Panc1 (cell line): ENCODE measurements around the gene TBX20. TPM values are rescaled to one million over a fixed set of nuclear protein-coding genes. Genes with fewer than 3 reads are reported as not detected.

Experiments
- ATAC-seq: fragments of 200-7000 bp; cut with Tn5 transposase; 2 replicates; pipeline ENCODE4 v1.9.1; 2020; ENCODE audit warnings: mild to moderate bottlenecking, moderate library complexity
- BruUV-seq: library from RNA; stranded (reverse); fragments of 400-500 nt; replicated peaks from 2 replicates; lab custom pipeline; 2021; lab: Mats Ljungman, UMichigan
- CTCF ChIA-PET: fragments of 300-600 bp; sonication (Branson Sonifier 250); formaldehyde crosslinking; loops from one replicate; lab custom pipeline; 2022; ENCODE audit warnings: antibody characterized with exemption; lab: Charles Lee
- POLR2A ChIA-PET: fragments of 300-600 bp; sonication (Branson Sonifier 250); formaldehyde crosslinking; loops from one replicate; lab custom pipeline; 2022; ENCODE audit warnings: antibody characterized with exemption; lab: Charles Lee
- DNase-seq: peaks from one replicate; pipeline ENCODE4 v3.0.0-alpha.2; 2010; ENCODE audit warnings: low read depth, low spot score
- H3K27ac ChIP-seq: 2 replicates; pipeline ENCODE4 v1.5.1; 2011; ENCODE audit warnings: mild to moderate bottlenecking, low read length, inconsistent platforms
- H3K27me3 ChIP-seq: fragments of 200-500 bp; sonication (Bioruptor generic); 2 replicates; pipeline ENCODE4 v1.6.0; 2014; ENCODE audit warnings: low read length, inconsistent platforms; ENCODE audit not compliant: control insufficient read depth, insufficient read depth
- H3K36me3 ChIP-seq: fragments of 200-500 bp; sonication (Bioruptor generic); 2 replicates; pipeline ENCODE4 v1.5.1; 2014; ENCODE audit warnings: inconsistent platforms, mild to moderate bottlenecking, low read length, moderate library complexity; ENCODE audit not compliant: control insufficient read depth, insufficient read depth
- H3K4me1 ChIP-seq: 2 replicates; pipeline ENCODE4 v1.5.1; 2011; ENCODE audit warnings: inconsistent platforms, mild to moderate bottlenecking, low read length, moderate library complexity; ENCODE audit not compliant: control insufficient read depth, insufficient read depth
- H3K4me3 ChIP-seq, 2 experiments: 2 replicates each; pipeline ENCODE4 v1.5.1; 2011 to 2012; ENCODE audit warnings: low read depth in 2 of 2, low read length in 2 of 2, mild to moderate bottlenecking in 2 of 2, inconsistent platforms in 1 of 2, moderate library complexity in 1 of 2
- H3K9me3 ChIP-seq: fragments of 200-500 bp; sonication (Bioruptor generic); 2 replicates; pipeline ENCODE4 v1.5.1; 2014; ENCODE audit warnings: low read depth, mild to moderate bottlenecking, inconsistent platforms, low read length, moderate library complexity; ENCODE audit not compliant: control insufficient read depth, insufficient read depth
- CTCF ChIP-seq: fragments of 450-650 bp; IDR thresholded peaks from 2 replicates; pipeline ENCODE4 v1.5.1; 2017; ENCODE audit warnings: mild to moderate bottlenecking
- POLR2AphosphoS5 ChIP-seq: IDR thresholded peaks from 2 replicates; pipeline ENCODE4 v1.6.1; 2012; ENCODE audit warnings: mild to moderate bottlenecking, low read depth, low read length, moderate library complexity
- REST ChIP-seq, 2 experiments: IDR thresholded peaks; 2 replicates each; pipeline ENCODE4 v1.6.1; 2011 to 2012; ENCODE audit warnings: low read depth in 2 of 2, control low read depth in 1 of 2, low read length in 1 of 2, mild to moderate bottlenecking in 1 of 2, moderate library complexity in 1 of 2; ENCODE audit not compliant: insufficient read depth in 1 of 2
- SIN3A ChIP-seq: IDR thresholded peaks from 2 replicates; pipeline ENCODE4 v1.6.1; 2012; ENCODE audit warnings: low read depth, mild to moderate bottlenecking, low read length, moderate library complexity, borderline replicate concordance; ENCODE audit not compliant: insufficient read depth
- TCF7L2 ChIP-seq: IDR thresholded peaks from 2 replicates; pipeline ENCODE4 v1.6.1; 2011; ENCODE audit warnings: mild to moderate bottlenecking, low read depth, low read length, inconsistent platforms
- in situ Hi-C: cut with HindIII; loops from 2 replicates; pipeline ENCODE4 v1.10.0; 2016; ENCODE audit warnings: low sequenced_read_pairs, low pct_unique_long_range_greater_than_20kb
- intact Hi-C: fragments of 100-400 bp; cut with micrococcal nuclease; formaldehyde crosslinking; loops from one replicate; pipeline ENCODE4 v1.10.0; 2022; ENCODE audit not compliant: unreplicated experiment
- total RNA-seq: library from RNA; stranded (reverse); gene quantifications from one replicate; pipeline ENCODE4 v1.2.1, GENCODE V29; 2021; ENCODE audit not compliant: unreplicated experiment

TBX20 gene
- total RNA-seq, 1 experiment from 2014 or later, result not detected

- in situ Hi-C loops (no loop called here), intact Hi-C loops (no loop called here)
- BruUV-seq, result no TSS peak
- POLR2A ChIA-PET, result no interaction called here
- ATAC-seq (no peak), DNase-seq (no peak)
- no peaks in the 10 kb centered on the region for H3K9me3 ChIP-seq
- no peak for TF ChIP-seq POLR2AphosphoS5
- TF ChIP-seq TCF7L2, result no peak
- H3K27ac ChIP-seq, result no peak overlapping the region
- CTCF ChIA-PET, result no interaction called here
- no peaks in the 10 kb centered on the region; the same call in 1 of the 2 replicates for H3K36me3 ChIP-seq
- no peaks in the 10 kb centered on the region for H3K4me1 ChIP-seq
- H3K27me3 ChIP-seq, result peaks cover 21% of the 10 kb centered on the region
- H3K4me3 ChIP-seq, result no peak overlapping the region
These were observed 4.4 kb upstream of the TBX20 start for GRCh38 chr7:35258125-35258867.

- POLR2A ChIA-PET, result no interaction called here
These were observed 3.6 kb upstream of the TBX20 start for GRCh38 chr7:35257251-35258124.

More at GRCh38 chr7:35257251-35258124, 3.6 kb upstream of the TBX20 start:
- H3K4me1 ChIP-seq, result no peaks in the 10 kb centered on the region
- H3K4me3 ChIP-seq, result no peak overlapping the region
- no peak for TF ChIP-seq CTCF
- TF ChIP-seq SIN3A, result no peak
- no peak for TF ChIP-seq TCF7L2
- TF ChIP-seq REST (IDR thresholded peaks at IDR 0.05; ENCODE audit: insufficient read depth in 1 of 2, low read depth in 2 of 2, low read length in 1 of 2), result no peak
- no peak for TF ChIP-seq POLR2AphosphoS5
- no peaks in the 10 kb centered on the region; the same call in 1 of the 2 replicates for H3K36me3 ChIP-seq
- no peak for ATAC-seq
- no peak for DNase-seq
- no TSS peak for BruUV-seq
- CTCF ChIA-PET, result no interaction called here
- intact Hi-C loops, result no loop called here
- H3K27ac ChIP-seq, result no peak overlapping the region
- in situ Hi-C loops, result no loop called here
- H3K27me3 ChIP-seq, result peaks cover 26% of the 10 kb centered on the region
- H3K9me3 ChIP-seq, result no peaks in the 10 kb centered on the region
